GM19025 (cell line): ENCODE measurements around the gene APBB1IP.
"Not testable (repeated sequence)": the region's sequence is repeated elsewhere in the genome, so short reads cannot be mapped to it uniquely, and the experiment has no call there.

ENCODE experiments used
- ATAC-seq: cut with Tn5 transposase; IDR thresholded peaks from one replicate; pipeline ENCODE4 v1.9.1; 2021; ENCODE audit warnings: mild to moderate bottlenecking, low read depth, moderate library complexity; ENCODE audit not compliant: unreplicated experiment

Gene APBB1IP

DNA sequence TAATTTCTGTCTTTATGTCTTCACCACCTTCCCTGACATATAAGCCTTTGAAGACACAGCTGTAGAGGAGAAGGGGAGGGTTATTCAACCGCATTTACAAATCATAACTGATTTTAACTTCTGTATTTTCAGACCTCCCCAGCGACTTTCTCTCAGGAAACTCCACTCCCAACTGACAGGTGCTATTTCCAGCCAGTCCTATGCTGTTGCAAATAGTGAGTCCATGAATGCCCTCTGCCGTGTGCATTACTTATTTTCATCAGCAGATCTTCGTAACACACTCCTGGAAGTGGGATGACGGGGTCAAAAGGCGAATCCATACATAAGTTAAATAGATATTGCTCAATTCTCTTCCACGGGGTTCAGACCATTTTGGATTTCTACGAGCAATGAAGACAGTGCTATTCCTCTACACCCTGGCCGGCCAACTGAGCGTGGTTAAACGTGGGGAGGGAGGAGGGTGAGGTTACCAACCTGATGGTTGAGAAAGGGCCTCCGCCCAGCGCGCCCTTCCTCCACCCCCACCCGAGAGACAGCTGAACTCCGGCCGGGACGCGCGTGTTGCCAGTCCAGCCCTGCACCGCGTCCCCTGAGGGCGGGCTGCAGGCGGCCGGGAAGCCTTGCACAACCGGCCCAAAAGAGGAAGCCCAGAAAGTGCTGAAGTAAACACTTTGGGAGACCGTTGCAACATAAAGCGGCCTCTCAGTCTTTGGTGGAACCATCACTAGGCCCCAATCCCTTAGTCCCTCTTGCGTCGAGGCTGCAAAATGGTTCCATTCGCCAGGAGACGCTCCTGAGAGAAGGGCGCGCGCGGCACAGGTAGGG, at the start of gene APBB1IP:
Gene APBB1IP, plus strand, starts transcription at position 705 of the 825 bp plus-strand sequence. CDS start 53,986 bp downstream, outside the sequence.
- ATAC-seq = peak; percentile 66

- no peak for ATAC-seq
Observed at GRCh38 chr10:26389533-26389932, 48.6 kb upstream of the APBB1IP start.

GRCh38 chr10:26391701-26392695, 46.1 kb upstream of the APBB1IP start:
- ATAC-seq = no peak

GRCh38 chr10:26398353-26398752, 39.8 kb upstream of the APBB1IP start:
- ATAC-seq = not testable (repeated sequence)

DNA sequence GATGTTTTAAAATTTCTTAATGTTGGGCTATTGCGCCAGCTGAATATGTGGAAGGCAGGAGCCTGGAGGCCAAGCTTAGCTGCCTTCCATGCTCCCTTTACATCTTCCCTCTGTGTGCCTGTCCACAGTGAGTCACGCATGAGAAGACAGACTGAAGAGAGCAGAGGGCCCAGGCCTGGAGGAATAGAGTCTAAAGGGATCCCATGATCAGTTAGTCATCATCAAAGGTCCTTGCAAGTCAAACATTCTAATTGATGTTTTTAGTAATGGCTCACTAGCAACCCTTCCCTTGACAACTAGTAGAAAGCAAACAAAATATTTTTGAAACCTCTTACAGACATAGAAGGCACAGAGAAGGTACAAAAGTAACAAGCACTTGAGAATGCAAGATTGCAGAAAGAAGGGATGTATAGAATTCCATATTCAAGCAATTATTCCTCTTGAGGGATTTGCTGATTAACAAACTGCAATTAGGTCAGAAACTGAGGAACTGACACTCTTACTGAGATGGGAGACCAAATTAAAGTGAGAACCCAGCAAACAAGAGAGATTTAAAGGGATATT, 30.7 kb upstream of the APBB1IP start:
- ATAC-seq = no peak

DNA sequence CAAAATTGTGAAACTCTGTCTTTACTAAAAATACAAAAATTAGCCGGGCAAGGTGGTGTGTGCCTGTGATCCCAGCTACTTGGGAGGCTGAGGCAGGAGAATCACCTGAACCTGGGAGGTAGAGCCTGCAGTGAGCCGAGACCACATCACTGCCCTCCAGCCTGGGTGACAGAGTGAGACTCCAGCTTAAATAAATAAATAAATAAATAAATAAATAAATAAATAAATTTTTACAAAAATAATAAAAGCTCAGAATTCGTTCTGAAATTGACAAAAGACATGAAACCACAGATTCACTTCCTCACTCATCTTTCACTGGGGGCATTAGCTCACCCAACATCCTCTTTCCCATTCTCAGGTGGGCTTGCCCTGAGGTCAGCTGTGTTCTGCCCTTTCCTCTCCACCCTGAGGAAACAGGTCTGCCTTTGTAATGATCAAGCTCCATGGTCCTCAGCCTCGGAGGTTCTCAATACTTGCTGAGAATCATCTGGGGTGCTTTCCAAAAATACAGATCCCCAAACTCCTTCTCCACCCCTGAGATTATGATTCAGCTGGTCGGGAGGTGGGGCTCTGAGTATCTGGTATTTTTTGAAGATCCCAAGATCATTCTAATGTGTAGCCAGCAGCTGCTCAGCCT, 29.2 kb upstream of the APBB1IP start:
- peak; percentile 50 for ATAC-seq

GRCh38 chr10:26410356-26410755, 27.8 kb upstream of the APBB1IP start:
- no peak for ATAC-seq

DNA sequence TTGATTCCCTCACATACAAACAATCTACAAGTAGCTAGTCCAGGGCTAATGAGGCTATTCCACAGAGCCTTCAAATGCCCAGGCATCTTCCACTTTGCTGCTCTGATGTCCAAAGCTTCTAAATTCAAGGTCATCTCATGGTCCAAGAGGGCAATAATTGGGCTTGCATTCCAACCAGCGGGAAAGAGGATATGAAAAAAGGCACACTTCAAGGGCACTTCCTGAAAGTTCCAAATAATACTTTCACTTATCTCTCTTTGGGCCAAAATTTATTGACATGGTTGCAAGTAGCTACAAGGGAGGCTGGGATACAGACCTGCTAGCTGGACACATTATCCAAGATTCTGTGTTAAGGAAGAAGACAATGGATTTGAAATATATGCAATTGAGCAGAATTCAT, 25.2 kb upstream of the APBB1IP start:
- ATAC-seq = no peak

GRCh38 chr10:26413375-26413774, 24.8 kb upstream of the APBB1IP start:
- no peak for ATAC-seq

GRCh38 chr10:26417136-26417535, 21.0 kb upstream of the APBB1IP start:
- no peak for ATAC-seq

- ATAC-seq = no peak
Observed at GRCh38 chr10:26422977-26423376, 15.2 kb upstream of the APBB1IP start.

- ATAC-seq = no peak
Observed at GRCh38 chr10:26423722-26424121, 14.4 kb upstream of the APBB1IP start.

GRCh38 chr10:26430641-26431163, 7.4 kb upstream of the APBB1IP start:
- peak; percentile 83 for ATAC-seq

DNA sequence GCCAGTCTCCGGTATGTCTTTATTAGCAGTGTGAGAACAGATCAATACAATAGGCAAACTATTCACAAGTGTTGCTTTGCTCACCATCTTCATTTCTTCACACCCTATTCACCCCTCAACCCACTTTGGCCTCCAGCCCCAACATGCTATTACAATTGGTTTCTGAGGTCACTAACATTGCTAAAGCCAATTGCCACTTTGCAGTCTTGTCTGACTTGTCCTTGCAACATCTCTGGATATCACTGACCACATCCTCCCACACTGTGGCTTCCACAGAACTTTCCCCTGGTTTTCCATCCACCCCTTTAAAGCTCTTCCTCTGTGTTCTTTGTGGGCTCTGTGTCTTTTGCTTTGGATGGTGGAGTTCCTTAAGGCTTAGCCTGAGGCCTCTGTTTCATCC, 5.2 kb upstream of the APBB1IP start:
- ATAC-seq = no peak

DNA sequence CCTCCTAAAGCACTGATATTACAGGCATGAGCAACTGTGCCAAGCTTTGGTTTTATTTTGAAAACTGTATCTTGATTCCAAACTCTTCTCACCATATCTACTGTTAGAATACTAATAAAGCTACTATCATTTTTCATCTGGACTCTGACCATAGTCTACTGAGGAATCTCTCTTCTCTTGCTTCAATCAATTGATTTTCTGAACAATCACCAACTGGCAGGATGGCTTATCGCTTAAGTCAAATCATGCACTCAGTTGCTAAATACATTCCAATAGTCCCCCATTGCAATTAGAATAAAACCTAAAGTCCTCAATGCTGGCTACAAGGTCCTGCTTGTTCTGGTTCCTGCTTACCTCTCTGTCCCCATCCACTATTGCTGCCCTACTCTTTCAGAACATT, 2.3 kb upstream of the APBB1IP start:
- ATAC-seq = no peak

- ATAC-seq = no peak
Observed at GRCh38 chr10:26436848-26437247, 1.3 kb upstream of the APBB1IP start.

GRCh38 chr10:26438534-26439341, 597 bp downstream of the APBB1IP start:
- peak; percentile 31 for ATAC-seq

GRCh38 chr10:26439406-26440087, 1.4 kb downstream of the APBB1IP start:
- ATAC-seq = no peak

DNA sequence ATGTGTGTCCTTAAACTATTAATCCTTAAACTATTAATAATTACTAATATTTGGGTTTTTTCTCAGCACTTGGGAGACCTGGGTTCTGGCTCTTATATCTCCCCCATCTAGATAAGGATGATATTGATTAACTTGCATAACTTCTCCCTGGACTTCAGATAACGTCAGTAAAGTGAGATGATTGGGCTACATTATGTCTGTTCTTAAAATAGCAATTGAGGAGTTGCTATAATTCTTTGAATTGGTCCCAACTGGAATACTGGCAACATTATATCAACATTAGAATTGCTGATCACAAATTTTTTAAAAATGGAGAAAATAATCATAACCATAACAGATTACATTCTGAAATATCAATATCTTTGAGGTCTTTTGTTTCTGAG, 1.9 kb downstream of the APBB1IP start:
- no peak for ATAC-seq
